GM18868 (cell line): ENCODE data around the gene CMTM5.

Source experiments
- ATAC-seq: cut with Tn5 transposase; IDR thresholded peaks from one replicate; pipeline ENCODE4 v1.9.1; 2021; ENCODE audit warnings: mild to moderate bottlenecking, moderate library complexity; ENCODE audit not compliant: unreplicated experiment

CMTM5 gene

DNA sequence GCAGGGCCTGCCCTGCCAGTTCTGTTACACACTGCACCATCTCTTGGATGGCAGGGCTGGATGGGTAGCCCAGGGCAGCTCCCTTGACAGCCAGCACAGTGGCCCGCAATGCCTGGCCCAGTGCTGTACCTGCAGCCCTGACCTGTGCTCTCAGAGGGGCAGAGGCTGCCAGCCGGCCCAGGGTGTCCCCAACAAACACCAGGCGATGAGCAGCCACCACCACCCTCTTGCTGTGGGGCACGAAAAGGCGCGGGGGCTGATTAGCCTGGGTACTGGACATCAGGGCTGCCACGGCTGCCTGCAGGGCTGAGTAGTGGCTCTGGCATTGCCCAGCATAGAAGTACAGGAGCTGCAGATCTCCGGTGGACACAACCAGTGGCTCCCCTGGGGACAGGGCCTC is 19.6 kb upstream of the CMTM5 start:
- no peak for ATAC-seq

DNA sequence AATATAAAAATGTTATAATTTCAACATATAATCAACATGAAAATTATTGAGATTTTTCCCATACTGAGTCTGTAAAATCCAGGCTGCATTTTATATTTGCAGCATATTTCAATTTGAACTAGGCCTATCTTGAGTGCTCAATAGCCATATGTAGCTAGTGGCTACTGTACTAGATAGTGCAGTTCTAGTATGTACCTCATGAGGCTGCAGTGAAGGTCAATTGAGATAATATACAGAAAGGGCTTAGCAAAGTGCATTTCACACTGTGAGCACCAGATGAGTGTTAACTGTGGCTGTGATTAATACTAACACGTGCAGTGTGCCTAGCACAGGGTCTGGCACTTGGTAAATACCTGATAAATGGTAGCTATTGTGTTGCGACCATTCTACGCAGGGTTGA is 18.8 kb upstream of the CMTM5 start:
- no peak for ATAC-seq

DNA sequence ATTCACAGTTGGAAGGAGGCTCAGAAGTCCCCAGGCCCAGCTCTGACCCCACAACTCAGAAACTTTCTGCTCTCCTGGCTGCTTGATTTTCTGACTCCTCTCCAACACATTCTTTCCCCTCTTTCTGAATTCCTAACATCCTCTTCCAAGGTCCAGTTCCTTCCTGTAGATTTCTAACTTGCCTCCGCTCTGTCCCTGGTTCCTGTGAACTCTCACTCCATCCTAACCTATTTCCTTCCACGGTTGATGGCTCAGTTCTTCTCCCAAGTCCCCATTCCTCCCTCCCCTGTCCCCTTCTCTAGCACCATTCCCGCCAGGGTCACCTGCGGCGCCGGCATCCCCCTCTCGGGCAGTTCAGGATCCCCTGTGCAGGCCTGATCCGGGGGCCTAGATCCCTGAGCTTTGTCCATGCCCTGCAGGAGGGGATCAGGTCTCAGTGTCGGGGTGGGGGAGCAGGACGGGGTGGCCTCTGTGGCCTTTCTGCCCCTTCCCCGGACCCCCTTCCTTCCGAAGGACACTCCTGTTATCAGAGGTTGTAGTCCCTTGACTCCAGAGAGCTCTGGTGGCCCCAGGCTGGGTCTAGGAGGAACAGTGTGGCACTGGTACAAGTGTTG is 18.2 kb upstream of the CMTM5 start:
- ATAC-seq = no peak

DNA sequence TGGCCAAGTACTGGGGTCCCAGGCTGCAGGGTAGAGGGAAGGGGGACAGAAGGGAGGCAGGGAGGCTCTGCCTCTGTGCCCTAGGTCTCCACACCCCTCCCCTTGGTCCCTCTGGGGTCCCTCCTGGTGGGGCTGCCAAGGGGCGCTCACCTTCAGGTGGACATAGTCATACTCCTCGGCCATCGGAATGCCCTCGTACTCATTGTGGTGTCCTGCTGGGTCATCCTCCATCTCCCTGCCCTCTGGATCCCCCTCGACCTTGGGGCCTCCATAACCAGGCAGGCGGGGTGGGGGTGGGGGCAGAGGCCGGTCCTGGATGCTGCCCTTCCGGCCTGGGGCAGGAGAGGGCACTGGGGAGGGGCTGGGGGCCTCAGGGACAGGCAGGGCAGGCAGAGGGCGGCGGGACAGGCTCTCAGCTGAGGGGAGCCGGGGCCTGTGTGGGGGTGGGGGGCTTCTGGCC is 17.6 kb upstream of the CMTM5 start:
- no peak for ATAC-seq

DNA sequence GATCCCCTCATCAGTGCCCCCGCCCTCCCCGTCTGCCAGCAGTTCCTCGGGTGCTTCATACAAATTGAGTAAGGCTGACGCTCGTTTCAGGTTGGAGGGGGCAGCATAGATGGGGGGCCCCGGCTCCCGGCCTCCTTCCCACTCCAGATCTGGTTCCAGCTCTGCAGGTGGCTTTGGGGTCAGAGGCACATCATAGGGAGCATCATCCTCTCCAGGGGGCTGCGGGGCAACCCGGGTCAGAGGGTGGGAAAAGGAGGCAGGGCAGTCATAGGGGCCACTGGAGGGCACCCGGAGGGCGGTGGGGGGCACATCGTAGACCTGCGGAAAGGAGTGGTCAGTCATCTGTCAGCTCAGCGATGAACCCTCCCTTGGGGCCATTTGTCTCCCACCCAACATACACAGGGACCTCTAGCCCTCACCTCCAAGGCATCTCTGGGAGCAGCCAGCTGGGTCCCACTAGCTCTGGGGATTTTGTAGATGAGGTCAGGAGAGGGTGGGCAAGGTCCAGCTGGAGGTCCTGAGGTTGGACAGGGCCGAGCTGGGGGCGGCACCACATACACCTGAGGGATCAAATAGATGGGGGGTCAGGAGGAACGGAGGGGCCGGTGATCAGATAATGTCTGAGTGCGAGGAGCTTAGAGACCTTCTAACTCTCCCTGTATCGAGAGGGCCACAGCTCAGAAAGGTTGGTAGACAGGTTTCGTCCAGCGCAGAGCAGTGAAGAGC is 17.0 kb upstream of the CMTM5 start:
- no peak for ATAC-seq

DNA sequence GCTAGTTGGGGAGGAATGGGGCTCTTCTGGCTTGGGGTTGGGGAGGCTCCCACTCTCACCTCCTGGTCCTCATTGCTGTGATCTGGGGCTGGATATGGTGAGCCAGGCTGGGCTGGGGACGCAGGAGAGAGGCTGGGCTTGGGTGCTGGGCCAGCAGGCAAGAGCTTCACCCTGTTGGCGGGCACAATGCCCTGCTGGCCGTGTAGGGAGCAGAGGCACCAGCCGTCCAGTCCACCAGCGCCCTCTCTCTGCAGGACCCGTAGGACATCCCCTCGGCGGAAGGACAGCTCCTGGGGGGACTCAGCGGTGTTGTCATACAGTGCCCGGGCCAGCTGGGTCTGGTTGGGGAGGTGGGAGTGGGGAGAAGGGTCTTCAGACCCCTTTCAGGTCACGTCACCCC is 16.4 kb upstream of the CMTM5 start:
- ATAC-seq = no peak

DNA sequence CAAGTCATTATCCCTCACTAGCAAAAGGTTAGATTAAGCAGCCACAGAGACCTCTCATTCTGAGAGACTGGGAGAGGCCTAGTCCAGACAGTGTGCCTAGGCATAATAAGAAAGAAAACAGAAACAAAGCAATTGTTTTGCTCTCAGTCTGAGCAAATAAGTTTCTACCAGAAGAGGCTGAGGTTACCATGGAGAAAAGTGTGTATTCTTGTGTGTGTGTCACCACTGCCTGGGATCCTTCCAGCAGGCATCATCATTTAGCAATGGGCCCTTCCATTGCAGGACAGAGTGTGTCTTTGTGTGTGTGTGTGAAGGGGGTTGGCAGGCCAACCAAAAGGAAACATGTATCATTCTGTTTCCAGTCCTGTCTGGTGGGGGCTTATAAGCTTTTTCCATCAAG is 15.5 kb upstream of the CMTM5 start:
- ATAC-seq = no peak

DNA sequence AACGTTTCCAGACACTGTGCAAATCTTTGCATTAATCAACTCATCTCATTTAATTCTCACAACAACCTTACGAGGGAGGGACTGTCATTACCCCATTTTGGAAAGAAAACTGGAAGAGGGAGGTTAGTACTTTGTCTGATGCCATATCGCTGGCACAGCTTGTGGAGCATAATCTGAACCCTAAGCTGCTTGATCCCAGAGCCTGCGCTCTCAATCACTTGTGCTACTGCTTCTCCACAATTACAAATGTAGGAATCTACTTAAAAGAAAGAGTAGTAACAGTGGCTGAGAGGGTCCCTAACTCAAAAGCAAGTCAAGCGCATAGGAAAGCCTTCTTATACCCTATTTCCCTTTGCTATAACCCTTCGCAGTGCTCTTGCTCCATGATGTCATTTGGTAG is 15.1 kb upstream of the CMTM5 start:
- ATAC-seq = no peak

DNA sequence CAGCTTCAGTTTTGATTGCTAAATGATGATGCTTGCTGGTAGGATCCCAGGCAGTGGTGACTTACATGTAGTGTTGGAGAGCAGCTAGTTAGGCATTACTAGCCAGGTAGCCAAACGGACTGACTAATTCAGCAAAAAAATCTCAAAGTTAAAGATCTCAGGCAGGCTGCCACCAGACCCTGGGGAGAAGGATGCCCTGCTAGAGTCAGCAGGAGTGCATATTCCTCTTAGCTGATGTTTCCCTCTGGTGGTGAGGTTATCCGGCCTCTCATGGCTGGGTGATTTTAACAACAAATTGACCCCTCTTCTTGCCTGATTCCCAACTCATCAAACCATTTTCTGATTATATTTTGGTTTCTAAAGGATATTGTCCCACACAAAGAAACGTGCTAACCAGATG is 14.6 kb upstream of the CMTM5 start:
- ATAC-seq = no peak

DNA sequence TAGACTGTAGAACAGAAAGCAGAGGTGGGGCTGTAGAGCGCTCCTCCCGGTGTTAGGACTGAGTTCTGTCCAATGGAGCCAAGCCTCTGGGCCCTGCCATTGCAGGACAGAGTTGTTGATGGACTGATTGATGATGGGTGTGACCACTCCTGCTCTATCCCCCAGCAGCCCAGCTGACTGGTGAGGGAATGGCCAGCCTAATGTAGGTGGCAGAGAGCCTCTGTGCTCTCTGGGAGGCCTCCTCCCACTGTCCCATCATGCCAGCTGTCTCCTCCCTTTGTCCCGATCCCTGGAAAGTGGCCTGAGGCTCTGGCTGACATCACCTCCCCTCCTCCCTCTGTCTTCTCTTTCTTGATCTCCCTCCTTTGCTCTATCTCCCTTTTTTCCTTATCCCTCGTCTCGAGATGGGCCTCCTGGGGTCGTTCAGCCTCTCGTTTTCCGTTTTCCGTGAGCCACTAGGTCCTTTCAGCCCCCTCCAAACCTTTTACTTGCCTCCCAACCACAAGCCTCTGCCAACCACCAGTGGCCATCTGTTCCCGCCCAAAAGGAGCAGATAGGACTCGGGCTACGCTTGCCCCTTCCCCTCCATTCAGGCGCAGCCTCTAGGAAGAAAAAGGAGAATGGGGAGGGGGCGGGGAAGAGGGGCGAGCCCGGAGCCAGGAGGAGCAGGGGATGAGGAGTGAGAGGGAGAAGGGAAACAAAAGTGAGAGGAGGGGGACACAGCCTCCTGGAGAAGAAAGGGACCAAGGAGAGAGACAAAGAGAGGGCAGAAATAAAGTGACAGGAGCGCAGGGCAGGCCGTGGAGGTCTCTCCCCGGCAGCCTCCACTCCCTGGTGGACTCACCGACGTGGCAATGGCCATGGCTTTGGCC is 12.4 kb upstream of the CMTM5 start:
- no peak for ATAC-seq

DNA sequence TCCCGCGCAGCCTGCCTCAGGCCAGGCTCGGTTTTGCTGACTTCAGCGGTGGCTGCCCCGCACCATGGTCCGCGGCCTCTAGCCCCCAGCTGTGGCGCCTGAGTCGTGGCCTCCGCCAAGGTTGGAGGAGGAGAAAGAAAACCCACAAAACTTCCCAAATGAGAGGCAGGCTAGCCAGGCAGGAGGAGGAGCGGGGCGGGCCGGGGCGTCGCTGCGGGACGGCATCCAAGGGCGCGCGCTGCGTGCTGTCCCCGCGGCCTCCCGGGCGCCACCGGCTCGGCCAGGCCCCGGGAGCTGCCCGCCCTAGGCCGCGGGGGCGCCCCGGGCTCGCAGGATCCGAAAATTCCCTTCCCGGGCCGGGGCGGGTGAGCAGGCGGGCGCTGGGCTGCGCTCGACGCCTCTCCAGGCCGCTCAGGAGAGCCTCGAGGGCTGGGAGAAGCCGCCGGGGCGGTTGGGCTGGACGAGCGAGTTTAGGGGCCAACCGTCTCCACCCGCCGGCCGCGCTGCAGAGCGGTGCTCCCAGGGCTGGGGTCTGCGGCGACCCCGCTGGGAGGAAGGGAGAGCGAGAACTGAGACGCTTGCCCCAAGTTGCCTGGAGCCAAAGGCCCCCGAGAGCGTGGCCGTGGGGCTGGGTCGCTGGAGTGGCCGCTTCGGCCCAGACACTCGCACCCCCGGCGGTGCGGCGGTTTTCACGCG is 11.7 kb upstream of the CMTM5 start, which contains the start of gene EFS:
EFS (minus strand) TSS at position 137 of the 696 bp plus-strand sequence. CDS start 147 bp downstream, outside the sequence.
- no peak for ATAC-seq

DNA sequence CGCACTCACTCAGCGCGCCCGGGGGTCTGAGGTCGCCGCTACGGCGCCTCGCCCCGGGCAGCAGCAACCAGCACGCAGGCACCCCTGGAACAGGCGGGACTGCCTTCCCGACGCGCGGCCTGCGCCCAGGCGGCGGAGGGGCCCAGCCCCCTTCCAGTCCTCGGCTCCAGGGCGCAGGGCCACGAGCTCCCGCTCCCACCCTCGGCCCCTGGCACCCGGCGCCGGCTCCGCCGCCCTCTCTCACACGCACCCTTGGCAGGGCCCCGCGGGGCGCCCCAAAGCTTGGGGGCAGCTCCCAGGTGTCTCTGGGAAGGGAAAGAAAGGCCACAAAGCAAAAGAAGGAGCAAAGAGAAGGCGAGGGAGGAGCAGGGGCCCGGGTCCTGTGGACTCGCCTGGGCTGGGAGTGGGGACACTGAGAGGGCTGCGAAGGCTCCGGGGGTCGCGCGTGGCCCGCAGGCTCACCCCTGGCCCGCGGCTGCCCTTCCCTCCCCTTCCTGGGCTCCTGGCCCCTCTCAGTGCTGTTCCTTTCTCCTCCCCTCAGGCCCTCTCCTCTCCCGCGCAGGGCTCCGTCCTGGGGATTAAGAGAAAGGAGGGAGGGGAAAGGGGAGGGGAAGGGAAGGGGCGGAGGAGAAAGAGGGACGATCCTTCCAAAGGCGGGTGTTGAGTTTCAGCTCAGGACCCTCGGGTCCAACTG is 11.0 kb upstream of the CMTM5 start:
- no peak for ATAC-seq

DNA sequence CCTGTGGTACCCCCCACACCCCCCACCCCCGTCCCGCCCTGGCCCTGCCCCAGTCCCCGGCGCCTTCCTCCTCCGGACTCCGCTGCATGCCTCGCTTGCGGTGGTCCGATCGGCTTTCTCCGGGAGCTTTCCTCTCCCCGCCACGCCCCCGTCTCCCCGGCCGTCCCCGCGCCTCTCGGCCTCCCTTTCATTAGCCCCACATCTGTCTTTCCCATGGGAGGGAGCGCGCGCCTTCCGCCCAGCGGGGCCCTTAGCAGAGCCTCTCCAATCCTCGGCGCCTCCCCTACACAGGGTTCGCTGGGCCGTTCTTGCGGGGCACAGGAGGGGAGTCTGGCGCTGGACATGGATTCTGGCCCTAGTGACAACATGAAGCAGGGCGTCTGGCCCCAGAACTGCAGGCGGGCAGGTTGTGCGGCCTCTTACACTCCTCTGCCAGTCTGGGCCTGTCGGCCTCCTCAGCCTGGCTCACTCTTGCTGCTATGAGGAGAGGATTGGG is 10.4 kb upstream of the CMTM5 start:
- ATAC-seq = no peak

DNA sequence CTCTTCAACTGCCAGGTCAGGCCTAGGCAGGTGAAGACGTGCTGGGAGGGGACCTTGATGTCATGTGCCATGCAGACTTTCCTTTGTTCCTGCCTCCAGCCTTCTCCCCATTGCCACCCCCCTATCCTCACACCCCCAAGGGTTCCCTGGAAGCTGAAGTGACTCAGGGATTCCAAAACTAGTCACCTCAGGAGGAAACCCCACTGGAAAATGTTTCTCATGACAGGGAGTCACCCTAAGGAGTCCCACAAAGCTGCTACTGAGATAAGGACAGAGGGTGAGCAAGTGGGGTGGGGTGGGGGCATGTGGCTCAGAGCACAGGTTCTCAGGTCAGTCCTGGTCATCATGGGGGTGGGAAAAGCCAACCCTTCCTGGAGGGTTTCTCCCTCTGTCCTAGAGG is 6.6 kb upstream of the CMTM5 start:
- ATAC-seq = no peak

DNA sequence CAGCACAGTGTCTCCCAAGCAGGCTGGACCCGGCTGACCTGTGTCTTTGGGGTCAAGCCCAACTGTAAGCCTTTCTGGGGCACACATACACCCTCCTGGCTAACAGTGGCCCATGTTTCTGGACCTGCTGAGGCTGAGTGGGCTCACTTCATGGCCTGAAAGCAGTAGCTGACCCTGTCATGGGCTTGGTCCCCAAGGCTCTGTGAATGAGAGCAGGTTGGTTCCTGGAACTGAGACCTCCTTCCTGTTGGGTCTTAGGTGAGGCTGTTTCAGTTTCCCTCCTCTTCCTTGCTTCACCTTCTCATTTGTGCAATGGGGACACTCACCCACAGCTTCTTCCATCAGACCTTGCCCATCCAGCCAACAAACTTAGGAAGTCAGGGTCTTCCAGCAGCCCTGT is 5.0 kb upstream of the CMTM5 start:
- ATAC-seq = no peak

DNA sequence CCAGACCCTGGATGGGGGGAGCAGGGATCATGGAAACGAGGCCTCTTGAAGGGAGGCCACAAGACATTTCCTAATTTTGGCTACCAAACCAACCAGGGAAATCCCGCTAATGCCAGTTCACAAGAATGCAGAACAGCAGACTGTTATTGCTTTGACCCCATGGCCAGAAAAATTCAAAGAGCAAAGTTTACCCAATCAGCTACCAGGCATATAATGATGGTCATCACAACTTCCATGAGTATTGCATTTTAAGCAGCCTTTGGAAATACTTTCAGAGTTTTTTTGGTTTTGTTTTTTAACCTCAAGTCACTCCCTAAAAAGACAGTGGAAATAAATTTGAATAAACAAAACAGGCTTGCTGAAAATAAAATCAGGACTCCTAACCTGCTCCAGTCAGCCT is 4.3 kb upstream of the CMTM5 start, which contains the start of gene IL25:
IL25 (plus strand) TSS at position 301 of the 400 bp plus-strand sequence.
- ATAC-seq = no peak

DNA sequence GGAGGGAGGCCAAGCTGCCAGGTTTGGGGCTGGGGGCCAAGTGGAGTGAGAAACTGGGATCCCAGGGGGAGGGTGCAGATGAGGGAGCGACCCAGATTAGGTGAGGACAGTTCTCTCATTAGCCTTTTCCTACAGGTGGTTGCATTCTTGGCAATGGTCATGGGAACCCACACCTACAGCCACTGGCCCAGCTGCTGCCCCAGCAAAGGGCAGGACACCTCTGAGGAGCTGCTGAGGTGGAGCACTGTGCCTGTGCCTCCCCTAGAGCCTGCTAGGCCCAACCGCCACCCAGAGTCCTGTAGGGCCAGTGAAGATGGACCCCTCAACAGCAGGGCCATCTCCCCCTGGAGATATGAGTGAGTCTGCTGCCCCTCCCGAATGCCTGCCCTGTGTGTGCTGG is 3.8 kb upstream of the CMTM5 start:
- no peak for ATAC-seq

DNA sequence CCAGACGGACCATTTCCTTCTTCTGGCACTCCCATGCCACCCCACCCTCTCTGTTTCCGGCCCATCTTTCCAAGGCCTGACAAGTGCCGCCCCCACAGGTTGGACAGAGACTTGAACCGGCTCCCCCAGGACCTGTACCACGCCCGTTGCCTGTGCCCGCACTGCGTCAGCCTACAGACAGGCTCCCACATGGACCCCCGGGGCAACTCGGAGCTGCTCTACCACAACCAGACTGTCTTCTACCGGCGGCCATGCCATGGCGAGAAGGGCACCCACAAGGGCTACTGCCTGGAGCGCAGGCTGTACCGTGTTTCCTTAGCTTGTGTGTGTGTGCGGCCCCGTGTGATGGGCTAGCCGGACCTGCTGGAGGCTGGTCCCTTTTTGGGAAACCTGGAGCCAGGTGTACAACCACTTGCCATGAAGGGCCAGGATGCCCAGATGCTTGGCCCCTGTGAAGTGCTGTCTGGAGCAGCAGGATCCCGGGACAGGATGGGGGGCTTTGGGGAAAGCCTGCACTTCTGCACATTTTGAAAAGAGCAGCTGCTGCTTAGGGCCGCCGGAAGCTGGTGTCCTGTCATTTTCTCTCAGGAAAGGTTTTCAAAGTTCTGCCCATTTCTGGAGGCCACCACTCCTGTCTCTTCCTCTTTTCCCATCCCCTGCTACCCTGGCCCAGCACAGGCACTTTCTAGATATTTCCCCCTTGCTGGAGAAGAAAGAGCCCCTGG is 1.2 kb upstream of the CMTM5 start:
- no peak for ATAC-seq

DNA sequence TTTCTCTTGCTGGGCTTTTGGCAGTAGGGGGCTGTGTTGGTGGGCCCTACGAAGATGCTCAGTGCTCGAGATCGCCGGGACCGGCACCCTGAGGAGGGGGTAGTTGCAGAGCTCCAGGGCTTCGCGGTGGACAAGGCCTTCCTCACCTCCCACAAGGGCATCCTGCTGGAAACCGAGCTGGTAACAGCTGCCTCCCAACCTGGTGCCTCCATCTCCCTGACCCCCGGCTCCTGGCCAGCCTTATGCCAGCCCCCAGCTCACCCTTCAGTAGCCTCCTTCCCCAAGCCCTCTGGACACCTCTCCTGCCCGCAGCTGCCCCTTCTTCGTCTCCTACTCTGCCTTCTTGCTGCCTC is 328 bp downstream of the CMTM5 start:
- no peak for ATAC-seq
